Measurements from ENCODE around the gene GGPS1.
"Not testable (repeated sequence)": the region's sequence is repeated elsewhere in the genome, so short reads cannot be mapped to it uniquely, and the experiment has no call there.

The GGPS1 gene

DNA sequence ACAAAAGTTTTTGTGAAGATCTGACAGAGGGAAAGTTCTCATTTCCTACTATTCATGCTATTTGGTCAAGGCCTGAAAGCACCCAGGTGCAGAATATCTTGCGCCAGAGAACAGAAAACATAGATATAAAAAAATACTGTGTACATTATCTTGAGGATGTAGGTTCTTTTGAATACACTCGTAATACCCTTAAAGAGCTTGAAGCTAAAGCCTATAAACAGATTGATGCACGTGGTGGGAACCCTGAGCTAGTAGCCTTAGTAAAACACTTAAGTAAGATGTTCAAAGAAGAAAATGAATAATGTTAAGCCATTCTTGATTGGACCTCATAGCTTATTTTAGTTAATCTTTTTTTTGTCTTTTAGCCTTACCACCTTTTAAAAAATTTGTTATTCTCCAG, 14.1 kb downstream of the GGPS1 start:
- Mint-ChIP-seq H3K36me3 (ENCODE audit: low read depth) (peaks cover 25% of the 10 kb centered on the region), H3K4me3 (no peak overlapping the region), H3K9me3 (no peaks in the 10 kb centered on the region), H3K27me3 (no peaks in the 10 kb centered on the region), H3K4me1 (peaks cover 17% of the 10 kb centered on the region), H3K27ac (no peak overlapping the region)
- no peak for ATAC-seq
- DNase-seq, result no peak

DNA sequence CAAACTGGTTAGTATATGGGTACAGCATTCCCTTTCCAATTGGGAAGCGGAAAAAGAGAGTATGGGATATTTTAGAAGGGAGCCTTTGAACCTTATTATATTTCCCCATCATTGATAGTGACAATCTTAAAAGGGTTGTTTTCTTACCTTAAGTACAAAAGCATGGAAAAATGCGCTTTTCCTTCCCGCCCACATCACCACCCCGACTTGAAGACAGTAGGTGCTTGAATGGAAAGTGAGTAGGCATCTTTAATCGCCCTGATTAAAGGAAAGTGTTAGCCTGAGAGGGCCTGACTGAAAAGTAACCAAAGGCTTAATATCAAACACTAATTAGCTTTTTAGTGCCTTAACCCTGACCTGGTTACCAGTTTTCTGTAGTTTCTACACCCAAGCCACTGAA, 15.4 kb downstream of the GGPS1 start:
- H3K4me3 Mint-ChIP-seq, result no peak overlapping the region
- H3K27me3 Mint-ChIP-seq, result no peaks in the 10 kb centered on the region
- H3K9me3 Mint-ChIP-seq, result no peaks in the 10 kb centered on the region
- DNase-seq (no peak), ATAC-seq (peak; percentile 43)
- peaks cover 22% of the 10 kb centered on the region for H3K36me3 Mint-ChIP-seq (ENCODE audit: low read depth)
- H3K4me1 Mint-ChIP-seq, result peaks cover 14% of the 10 kb centered on the region
- no peak overlapping the region for H3K27ac Mint-ChIP-seq

DNA sequence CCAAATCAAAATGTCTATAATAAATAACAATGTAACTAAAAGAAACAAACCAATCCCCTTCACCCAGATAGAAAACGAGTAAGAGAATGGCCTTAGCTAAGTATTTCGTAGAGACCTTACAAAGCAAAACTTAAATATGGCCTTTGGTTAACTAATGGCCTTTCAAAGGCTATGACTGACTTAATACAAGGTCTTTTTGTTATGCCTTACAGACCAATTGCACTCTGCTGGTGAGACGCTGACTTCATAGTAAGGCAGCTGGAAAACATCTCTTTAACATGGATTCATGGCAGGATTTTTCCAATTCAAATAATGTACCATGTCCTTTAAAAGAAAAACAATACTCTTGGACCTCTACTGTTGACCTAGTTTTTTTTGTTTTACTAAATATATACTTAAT, 23.1 kb downstream of the GGPS1 start:
- no peak overlapping the region for H3K4me3 Mint-ChIP-seq
- H3K36me3 Mint-ChIP-seq (ENCODE audit: low read depth), result peaks cover 4% of the 10 kb centered on the region
- ATAC-seq (no peak), DNase-seq (no peak)
- no peaks in the 10 kb centered on the region for H3K4me1 Mint-ChIP-seq
- no peak overlapping the region for H3K27ac Mint-ChIP-seq
- H3K27me3 Mint-ChIP-seq, result no peaks in the 10 kb centered on the region
- no peaks in the 10 kb centered on the region for H3K9me3 Mint-ChIP-seq

DNA sequence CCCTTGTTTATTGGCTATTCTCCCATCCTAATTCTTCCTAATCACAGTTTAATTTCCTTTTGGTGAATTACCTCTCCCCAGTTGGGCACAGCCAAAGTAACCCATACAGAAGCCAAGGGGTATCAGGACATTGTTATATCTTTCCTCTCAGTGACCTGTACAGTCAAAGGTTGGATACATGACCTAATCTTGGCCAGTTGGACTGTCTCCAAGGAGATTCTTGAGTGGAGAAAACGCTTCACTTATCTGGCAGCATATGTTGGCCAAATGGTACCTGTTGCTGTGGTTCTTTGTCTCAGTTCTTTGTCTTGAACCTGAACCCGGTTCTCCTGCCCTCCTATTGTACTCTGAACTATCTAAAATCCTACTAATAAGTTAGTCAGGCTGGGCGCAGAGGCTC, 23.5 kb downstream of the GGPS1 start:
- Mint-ChIP-seq H3K27me3 (no peaks in the 10 kb centered on the region), H3K27ac (no peak overlapping the region), H3K36me3 (ENCODE audit: low read depth) (peaks cover 3% of the 10 kb centered on the region), H3K4me1 (no peaks in the 10 kb centered on the region), H3K4me3 (no peak overlapping the region), H3K9me3 (no peaks in the 10 kb centered on the region)
- ATAC-seq, result no peak
- no peak for DNase-seq

DNA sequence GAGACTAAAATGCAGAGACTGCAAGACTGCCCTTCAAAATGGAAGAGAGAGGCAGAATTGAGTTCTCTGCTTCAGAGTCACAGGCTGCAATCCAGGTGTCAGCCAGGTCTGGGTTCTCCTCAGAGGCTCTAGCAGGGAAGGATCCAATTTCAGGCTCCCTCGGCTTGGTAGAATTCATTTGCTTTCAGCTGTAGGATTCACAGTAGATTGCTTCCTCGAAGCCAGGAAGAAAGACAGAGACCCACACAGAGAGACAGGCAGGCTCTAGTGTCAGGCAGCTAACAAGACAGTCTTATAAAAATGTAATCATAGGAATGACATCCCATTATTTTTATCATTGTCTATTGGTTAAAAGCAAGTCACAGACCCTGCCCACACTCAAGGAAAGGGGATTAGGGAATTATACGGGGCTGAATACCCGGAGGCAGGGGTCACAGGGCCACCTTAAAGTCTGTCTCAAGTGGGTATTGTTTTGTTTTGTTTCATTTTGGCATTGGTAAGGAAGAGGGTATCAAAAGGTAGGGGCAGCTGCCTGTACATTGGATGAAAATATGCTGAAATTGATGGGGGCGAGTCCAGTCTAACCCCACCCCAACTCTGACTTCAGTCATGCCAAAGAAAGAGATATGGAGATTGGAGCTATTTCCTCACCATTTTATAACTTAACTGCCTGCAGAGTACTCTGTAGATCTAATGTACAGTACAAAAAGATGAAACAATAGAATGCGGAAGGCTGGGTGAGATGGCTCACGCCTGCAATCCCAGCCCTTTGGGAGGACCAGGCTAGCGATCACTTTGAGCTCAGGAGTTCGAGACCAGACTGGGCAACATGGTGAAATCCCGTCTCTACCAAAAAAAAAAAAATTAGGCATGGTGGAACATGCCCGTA, 29.4 kb downstream of the GGPS1 start:
- no peak overlapping the region for H3K4me3 Mint-ChIP-seq
- H3K9me3 Mint-ChIP-seq, result no peaks in the 10 kb centered on the region
- ATAC-seq, result no peak
- H3K36me3 Mint-ChIP-seq (ENCODE audit: low read depth), result no peaks in the 10 kb centered on the region
- no peak for DNase-seq
- no peaks in the 10 kb centered on the region for H3K27me3 Mint-ChIP-seq
- no peak overlapping the region for H3K27ac Mint-ChIP-seq
- H3K4me1 Mint-ChIP-seq, result no peaks in the 10 kb centered on the region

DNA sequence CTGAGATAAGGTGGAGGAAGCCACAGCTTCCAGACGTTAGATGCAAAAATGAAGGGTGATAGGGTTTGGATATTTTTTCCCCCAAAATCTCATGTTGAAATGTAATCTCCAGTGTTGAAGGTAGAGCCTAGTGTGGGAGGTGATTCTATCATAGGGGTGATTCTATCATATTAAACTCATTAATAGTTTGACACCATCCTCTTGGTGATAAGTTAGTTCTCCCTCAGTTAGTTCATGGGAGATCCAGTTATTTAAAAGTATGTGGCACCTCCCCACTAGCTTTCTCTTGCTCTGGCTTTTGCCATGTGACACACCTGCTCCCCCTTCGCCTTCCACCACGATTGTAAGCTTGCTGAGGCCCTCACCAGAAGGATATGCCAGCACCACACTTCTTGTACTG, 30.5 kb downstream of the GGPS1 start:
- Mint-ChIP-seq H3K4me1 (no peaks in the 10 kb centered on the region), H3K36me3 (ENCODE audit: low read depth) (no peaks in the 10 kb centered on the region), H3K9me3 (no peaks in the 10 kb centered on the region), H3K4me3 (no peak overlapping the region), H3K27ac (no peak overlapping the region), H3K27me3 (no peaks in the 10 kb centered on the region)
- ATAC-seq, result no peak
- no peak for DNase-seq

DNA sequence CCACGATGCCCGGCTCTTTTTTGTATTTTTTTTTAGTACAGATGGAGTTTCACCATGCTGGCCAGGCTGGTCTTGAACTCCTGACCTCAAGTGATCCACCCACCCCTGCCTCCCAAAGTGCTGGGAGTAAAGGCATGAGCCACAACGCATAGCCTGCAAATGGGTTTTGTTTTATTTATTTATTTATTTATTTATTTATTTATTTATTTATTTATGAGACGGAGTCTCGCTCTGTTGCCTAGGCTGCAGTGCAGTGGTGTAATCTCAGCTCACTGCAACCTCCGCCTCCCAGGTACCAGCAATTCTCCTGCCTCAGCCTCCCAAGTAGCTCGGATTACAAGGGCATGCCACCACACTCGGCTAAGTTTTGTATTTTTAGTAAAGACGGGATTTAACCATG, 35.8 kb downstream of the GGPS1 start:
- H3K4me1 Mint-ChIP-seq, result peaks cover 33% of the 10 kb centered on the region
- not testable (repeated sequence) for H3K4me3 Mint-ChIP-seq; DNase-seq; H3K9me3 Mint-ChIP-seq; H3K36me3 Mint-ChIP-seq (ENCODE audit: low read depth); ATAC-seq; H3K27me3 Mint-ChIP-seq; H3K27ac Mint-ChIP-seq

DNA sequence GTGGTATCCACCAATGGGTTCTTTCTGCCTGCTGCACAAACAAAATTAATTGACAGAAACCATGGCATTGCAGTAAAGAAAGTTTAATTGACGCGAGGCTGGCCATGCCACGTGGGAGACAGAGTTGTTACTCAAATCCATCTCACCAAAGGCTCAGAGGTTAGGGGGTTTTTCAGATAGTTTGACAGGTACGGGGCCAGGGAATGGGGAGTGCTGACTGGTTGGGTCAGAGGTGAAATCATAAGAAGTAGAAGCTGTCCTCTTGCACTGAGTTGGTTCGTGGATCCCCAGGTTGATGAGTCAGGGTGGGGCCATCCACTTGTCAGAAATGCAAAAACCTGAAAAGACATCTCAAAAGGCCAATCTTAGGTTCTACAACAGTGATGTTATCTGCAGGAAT, 37.9 kb downstream of the GGPS1 start:
- H3K27ac Mint-ChIP-seq, result peak overlapping the region; percentile 96
- peak overlapping the region; percentile 96 for H3K4me3 Mint-ChIP-seq
- no peaks in the 10 kb centered on the region for H3K36me3 Mint-ChIP-seq (ENCODE audit: low read depth)
- no peaks in the 10 kb centered on the region for H3K27me3 Mint-ChIP-seq
- ATAC-seq (peak; percentile 62), DNase-seq (peak; percentile 44)
- H3K4me1 Mint-ChIP-seq, result peaks cover 36% of the 10 kb centered on the region
- no peaks in the 10 kb centered on the region for H3K9me3 Mint-ChIP-seq

DNA sequence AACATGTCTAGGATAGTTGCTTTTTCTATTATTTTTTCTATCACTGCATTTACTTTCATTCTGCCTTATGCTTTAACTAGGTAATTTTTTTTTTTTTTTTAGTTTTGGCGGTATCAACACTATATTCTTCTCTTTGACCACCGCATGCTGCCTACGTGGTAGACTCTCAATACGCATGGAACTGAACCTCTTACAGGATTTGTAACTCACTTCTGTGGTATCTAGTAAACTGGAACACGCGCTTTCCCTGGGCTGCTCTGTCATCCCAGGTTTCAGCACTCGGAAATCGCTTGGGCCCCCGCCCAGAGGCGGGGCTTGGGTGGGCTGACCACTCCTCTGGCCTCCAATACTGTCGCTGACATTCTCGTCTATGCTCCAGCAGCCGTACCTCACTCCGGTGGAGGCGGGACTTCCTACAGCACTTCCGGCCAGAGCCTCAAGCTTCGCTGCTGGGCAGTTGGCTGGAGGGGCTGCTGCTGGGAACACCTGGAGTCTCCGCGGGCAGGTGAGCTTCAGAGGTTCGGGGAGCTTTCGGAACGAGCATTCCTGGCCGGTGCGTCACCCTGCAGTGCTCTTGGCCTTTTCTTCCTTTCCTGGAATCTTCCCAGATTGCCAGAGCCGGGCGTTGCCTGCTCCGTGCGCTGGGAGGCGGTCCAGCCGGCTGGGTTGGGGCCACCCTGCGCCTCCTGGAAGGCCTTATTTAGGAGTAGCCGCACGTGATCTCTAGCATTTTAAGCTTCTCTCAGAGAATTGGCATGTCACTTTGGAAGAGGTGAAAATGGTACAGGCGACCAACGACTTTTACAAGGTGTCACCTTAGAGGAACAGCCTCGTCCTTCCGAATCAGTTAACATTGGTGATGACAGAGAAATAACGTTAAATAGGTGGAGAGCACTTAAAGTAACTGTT, 38.9 kb downstream of the GGPS1 start, which contains the start of gene TBCE:
Gene TBCE (plus strand): TSS at position 428 of the 909 bp plus-strand sequence. CDS start 12,623 bp downstream, outside the sequence.
- DNase-seq (peak; percentile 91), ATAC-seq (peak; percentile 99)
- peak within 1 kb of the TSS; percentile 96 for H3K4me3 Mint-ChIP-seq
- peak within 1 kb of the TSS; percentile 96 for H3K27ac Mint-ChIP-seq
- no peaks in the 10 kb centered on the region for H3K36me3 Mint-ChIP-seq (ENCODE audit: low read depth)
- H3K9me3 Mint-ChIP-seq, result no peaks in the 10 kb centered on the region
- no peaks in the 10 kb centered on the region for H3K27me3 Mint-ChIP-seq
- peaks cover 36% of the 10 kb centered on the region for H3K4me1 Mint-ChIP-seq

DNA sequence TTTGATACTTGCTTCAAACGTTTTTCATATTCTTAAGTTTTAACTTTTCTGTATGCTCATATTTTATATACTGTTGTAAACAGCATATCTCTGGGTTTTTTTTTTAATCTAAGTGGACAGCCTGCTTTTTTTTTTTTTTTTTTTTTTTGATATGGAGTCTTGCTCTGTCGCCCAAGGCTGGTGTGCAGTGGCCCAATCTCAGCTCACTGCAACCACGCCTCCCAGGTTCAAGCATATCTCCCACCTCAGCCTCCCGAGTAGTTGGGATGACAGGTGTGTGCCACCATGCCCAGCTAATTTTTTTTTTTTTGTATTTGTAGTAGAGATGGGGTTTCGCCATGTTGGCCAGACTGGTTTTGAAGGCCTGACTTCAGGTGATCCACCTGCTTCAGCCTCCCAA, 40.1 kb downstream of the GGPS1 start:
- peak overlapping the region; percentile 96 for H3K4me3 Mint-ChIP-seq
- no peaks in the 10 kb centered on the region for H3K36me3 Mint-ChIP-seq (ENCODE audit: low read depth)
- H3K27ac Mint-ChIP-seq, result no peak overlapping the region
- DNase-seq (no peak), ATAC-seq (no peak)
- peaks cover 36% of the 10 kb centered on the region for H3K4me1 Mint-ChIP-seq
- H3K9me3 Mint-ChIP-seq, result no peaks in the 10 kb centered on the region
- H3K27me3 Mint-ChIP-seq, result no peaks in the 10 kb centered on the region

DNA sequence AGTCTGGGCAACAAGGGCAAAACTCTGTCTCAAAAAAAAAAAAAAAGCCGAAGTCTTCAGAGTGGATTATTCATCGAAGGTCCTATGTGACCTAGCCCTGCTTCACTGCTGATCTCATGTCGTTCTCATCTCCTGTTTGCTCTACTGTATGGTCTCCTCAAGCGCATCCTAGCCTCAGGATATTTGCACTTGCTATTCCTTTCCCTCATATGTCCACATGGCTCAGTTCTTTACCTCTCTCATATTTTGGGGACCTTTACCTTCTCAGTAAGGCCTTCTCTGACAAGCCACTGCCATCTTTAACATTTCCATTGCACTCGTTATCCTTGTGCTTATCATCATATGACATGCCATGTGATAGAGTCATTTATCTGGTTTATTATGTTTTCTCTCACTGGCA, 41.4 kb downstream of the GGPS1 start:
- H3K4me3 Mint-ChIP-seq, result peak overlapping the region; percentile 27
- ATAC-seq (no peak), DNase-seq (no peak)
- peaks cover 36% of the 10 kb centered on the region for H3K4me1 Mint-ChIP-seq
- H3K27me3 Mint-ChIP-seq, result no peaks in the 10 kb centered on the region
- peaks cover 2% of the 10 kb centered on the region for H3K36me3 Mint-ChIP-seq (ENCODE audit: low read depth)
- no peak overlapping the region for H3K27ac Mint-ChIP-seq
- H3K9me3 Mint-ChIP-seq, result no peaks in the 10 kb centered on the region

DNA sequence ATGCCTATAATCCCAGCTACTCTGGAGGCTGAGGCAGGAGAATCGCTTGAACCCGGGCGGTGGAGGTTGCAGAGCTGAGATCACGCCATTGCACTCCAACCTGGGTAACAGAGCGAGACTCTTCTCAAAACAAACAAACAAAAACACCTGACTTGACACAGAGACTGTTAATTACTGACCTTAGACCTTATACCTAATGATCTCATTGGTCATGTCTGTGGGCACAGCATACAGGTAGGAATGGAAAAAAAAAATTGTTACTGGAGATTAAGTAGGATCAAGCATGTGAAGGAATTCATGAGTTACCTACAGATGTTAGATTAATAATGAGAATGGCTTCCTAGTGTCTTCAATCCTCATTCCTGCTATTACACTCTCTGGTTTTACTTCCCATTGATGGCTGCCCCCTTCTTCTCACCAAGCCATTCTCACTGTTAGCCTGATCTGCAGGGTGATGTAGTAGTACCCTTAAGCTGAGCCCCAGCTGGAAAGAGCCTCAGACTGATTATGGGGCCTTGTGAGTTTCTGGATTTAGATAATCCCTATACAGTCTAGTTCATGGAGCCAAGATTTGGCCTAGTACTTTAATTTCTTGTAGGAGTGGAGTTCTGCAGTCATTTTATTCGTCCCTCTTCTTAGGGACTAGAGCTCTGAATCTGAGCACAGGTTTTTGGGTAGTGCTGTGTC, 47.7 kb downstream of the GGPS1 start:
- no peak overlapping the region for H3K4me3 Mint-ChIP-seq
- DNase-seq (no peak), ATAC-seq (no peak)
- peaks cover under 1% of the 10 kb centered on the region for H3K9me3 Mint-ChIP-seq
- peak overlapping the region; percentile 34 for H3K27ac Mint-ChIP-seq
- peaks cover 9% of the 10 kb centered on the region for H3K36me3 Mint-ChIP-seq (ENCODE audit: low read depth)
- H3K4me1 Mint-ChIP-seq, result no peaks in the 10 kb centered on the region
- no peaks in the 10 kb centered on the region for H3K27me3 Mint-ChIP-seq

DNA sequence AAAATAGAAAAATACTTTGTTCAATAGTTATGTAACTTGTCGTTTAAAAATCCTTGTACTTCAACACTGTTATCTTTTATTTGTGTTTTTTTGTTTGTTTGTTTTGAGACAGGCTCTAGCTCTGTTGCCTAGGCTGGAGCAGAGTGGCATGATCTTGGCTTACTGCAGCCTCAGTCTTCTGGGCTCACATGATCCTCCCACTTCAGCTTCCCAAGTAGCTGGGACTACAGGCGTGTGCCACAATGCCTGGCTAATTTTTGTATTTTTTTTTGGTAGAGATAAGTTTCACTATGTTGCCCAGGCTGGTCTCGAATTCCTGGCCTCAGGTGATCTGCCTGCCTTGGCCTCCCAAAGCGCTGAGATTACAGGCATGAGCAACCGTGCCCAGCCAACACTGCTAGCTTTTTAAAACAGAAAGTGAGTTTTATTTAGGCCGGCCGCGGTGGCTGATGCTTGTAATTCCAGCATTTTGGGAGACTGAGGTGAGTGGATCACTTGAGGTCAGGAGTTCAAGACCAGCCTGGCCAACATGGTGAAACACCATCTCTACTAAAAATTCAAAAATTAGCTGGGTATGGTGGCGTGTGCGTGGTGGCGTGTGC, 49.9 kb downstream of the GGPS1 start:
- H3K27ac Mint-ChIP-seq, ATAC-seq: not testable (repeated sequence)

More for the DNA sequence above, 49.9 kb downstream of the GGPS1 start:
- not testable (repeated sequence) for H3K9me3 Mint-ChIP-seq, H3K27me3 Mint-ChIP-seq, H3K4me3 Mint-ChIP-seq, DNase-seq, H3K4me1 Mint-ChIP-seq
- peaks cover 18% of the 10 kb centered on the region for H3K36me3 Mint-ChIP-seq (ENCODE audit: low read depth)

All from activated naive CD8-positive, alpha-beta T cell treated with anti-CD3 and anti-CD28 coated beads, Interleukin-2, amount 50 U/mL, for 24 hours (primary cell).